ENCODE results near the gene DPPA2.

GRCh38 chr3:109353057-109353456 is 36.7 kb upstream of the DPPA2 start:
- no peak for TF ChIP-seq CTCF (conservative IDR thresholded peaks at IDR 0.05)
- TF ChIP-seq ZFX (IDR thresholded peaks at IDR 0.05) = no peak
